NOMO-1 treated with dmso at 0.1 percent for 144 hours (cell line): ENCODE measurements around the gene DTD1.

Source experiments
- DNase-seq: peaks from one replicate; lab custom pipeline; 2025; ENCODE audit not compliant: unreplicated experiment; lab: John Stamatoyannopoulos, UW

Gene DTD1, protein sequence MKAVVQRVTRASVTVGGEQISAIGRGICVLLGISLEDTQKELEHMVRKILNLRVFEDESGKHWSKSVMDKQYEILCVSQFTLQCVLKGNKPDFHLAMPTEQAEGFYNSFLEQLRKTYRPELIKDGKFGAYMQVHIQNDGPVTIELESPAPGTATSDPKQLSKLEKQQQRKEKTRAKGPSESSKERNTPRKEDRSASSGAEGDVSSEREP

DNA sequence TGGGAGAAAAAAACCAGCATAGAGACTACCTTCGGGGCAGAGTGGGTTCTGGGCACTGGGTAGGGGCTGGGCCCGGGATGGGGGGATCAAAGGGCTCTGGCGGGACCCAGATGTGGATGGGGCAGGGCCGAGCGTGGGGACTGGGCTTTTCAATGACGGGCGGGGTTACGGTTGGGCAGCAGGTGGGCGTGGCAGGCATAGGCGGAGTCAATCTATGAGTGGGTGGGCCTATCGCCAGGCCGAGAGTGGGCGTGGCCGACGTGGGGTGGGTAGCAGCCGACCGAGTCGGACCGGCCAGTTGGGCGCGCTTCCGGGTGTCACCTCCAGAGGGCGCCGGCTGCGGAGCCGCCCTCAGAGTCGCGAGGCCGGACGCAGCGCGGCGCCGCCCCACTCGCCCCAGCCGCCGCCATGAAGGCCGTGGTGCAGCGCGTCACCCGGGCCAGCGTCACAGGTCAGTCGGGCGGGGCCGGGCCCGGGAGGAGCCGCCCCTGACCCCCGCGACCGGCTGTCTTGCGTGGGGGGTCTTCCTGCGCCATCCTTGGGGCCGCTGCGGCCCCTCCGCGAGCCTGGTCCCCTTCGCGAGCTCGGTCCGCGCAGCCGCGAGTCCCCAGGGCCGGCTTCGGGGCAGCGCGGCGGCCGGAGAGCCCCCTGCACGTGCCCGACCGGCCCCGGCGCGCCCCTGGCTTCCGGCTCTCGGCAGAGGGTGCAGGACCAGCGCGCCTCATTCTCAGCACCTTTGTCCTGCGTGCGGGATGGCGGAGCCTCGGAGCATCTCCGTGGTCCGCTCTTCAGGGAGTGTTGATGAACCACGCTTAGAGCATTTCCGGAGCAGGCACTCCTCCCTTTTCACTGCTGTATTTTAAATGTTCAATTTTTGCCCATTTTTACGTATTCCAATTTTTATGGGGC is at the start of gene DTD1:
Gene DTD1, plus strand, starts transcription at position 390 of the 909 bp plus-strand sequence. Its CDS starts 19 bp downstream, at position 409.
- peak; percentile 74 for DNase-seq

DNA sequence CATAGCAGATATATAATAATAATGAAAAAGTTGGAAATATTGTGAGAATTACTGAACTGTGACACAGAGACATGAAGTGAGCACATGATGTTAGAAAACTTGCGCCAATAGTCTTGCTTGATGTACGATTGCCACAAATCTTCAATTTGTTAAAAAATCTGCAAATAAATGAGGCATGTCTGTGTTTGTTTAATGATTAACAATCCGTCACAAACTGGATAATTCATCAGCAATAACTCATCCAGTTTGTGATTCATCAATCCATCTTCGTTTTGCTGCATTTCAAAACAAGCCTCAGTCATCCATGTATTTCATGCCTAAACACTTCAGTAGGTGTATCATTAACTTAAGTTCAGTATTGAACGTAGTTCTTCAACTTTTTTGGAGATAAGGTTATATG is 46.1 kb upstream of the DTD1 start:
- DNase-seq, result no peak

DNA sequence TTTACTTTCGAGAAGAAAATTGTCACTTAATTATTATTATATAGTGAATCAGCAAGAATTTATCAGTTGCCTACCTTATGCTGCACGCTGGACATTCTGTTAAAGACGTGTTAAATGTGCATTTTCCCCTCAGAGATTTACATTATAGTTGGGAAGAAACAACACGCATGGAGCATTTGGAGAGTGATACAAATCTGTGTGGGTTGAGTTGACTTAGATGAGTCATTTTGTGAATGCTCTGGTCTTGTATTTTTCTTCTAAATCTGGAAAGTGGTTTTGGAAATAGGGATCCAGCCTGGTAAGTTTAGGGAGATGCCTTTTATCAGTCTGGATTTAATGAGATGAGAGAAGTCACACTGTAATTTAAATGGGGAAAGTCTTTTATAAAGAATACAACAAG is 44.6 kb upstream of the DTD1 start:
- no peak for DNase-seq

DNA sequence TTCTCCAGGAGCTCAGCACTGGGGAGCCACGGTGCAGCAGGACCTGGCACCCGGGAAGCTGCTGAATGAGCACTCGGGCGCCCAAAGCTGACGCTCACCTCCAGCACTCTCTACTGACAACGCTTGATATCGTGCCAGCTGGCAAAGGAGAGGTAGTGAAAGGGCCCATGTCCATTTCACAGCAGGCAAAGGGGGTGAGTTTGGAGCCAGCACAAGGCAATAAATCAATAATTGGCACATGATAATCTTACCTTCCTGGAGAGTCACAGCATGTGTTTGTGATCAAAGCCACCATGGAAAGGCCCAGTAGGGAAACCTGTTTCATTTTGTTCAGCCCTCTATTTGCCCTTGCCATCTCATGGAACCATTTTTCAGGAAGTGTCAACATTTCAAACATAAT is 43.9 kb upstream of the DTD1 start:
- DNase-seq, result no peak

DNA sequence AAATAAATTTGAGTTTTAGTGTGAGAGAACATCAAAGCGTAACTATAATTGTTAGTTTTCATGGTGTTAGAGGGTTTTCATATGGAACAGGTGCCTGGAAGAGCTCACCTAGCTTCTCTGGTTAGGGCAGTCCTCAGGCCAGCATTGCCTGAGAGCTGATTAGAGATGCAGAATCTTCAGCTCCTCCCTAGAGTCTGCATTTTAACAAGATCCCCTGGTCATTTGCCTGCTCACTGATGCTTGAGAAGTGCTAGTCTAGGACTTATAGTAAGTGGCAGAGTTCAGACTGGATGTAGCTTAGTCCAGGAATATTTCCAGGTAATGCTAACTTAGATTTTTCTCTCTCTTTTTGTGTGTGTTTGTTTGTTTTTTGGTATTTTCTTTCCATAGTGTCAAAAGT is 42.3 kb upstream of the DTD1 start:
- DNase-seq, result no peak

DNA sequence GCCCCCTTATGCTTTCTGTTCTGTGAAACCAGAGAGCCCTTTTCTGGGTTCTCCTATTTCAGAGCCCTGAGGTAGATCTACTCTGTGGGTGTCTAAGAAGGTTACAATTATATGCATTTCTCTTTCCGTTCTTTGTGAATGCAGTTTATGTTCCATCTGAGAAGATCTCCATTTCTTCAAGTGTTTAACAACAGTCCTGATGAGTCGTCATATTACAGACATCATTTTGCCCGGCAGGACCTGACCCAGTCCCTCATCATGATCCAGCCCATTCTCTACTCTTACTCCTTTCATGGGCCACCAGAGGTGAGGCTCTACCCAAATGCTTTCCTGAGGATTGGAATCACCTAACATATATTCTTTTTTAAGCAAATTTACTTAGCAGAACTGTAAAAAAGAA is 39.4 kb upstream of the DTD1 start:
- DNase-seq, result no peak

DNA sequence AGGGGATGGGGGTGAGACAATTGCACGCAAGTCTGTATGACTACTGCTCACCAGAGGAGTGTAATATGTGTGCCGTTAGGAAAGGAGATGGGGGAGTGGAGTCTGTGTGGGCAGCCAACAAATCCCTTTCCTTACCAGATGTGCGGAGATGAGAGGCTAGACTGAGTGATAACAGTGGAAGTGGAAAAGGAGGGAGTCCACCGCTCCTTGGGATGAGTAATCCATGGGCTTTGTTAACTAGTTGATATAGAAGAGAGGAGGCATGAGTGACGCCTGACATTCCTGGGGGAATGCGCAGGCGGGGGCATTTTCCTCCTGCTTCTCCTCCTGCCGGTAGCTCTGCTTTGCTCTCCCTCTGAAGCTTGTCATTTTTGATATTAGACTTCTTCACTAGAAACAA is 34.1 kb upstream of the DTD1 start:
- DNase-seq, result no peak

DNA sequence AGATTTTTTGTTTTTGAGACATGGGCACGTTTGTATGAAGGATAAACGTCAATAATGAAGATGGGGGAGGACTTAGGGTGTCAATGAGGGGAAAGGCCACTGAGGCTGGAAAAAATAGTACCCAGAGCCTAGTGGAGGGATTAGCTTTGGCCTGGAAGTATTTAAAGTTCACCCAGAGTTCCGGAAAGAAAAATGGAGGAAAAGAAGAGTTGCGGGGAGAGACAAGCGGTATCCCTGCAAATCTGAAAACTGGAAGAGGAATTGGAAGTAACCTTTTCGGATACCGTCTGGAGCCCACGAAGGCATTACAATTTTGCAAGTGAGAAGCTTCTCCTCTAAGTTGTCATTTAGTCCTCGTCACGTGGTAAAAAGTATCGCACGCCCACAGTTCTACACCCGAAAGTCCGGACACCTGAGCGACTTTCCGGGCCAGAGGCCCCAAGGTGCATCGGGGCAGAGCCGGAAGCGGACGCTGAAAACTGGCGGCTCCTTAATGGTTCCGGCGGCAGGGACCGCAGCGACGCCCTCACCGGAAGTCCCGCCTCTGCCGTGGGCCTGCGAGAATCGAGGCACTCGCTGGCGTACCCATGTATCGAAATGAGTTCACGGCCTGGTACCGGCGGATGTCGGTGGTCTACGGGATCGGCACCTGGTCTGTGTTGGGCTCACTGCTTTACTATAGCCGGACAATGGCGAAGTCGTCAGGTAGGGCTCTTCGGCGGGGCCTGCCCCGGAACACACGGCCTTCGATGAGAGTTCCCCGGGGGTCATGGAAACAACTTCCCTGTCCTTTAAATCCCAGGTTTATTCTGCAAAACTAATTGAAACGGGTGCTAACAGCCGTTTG is 20.7 kb upstream of the DTD1 start, which contains the start of gene SMIM26:
Gene SMIM26, plus strand, starts transcription at position 541 of the 847 bp plus-strand sequence. Its CDS starts 47 bp downstream, at position 588.
- DNase-seq, result peak; percentile 84

DNA sequence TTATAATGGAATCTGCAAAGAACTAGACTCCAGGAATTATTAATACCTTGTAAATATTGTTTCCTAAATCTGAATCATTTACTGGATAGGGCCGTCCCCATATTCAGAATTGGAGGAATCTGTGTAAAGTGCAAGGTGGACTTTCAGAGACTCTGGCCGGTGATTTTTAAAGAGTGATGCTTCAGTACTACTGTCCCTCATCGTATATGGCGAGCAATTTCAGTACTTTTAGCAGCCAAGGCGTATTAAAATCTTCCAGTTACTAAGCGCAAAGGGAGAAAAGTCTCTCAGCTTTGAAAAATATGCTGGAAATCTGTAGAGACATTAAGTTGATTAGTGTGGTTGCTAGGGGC is 20.1 kb upstream of the DTD1 start:
- DNase-seq, result no peak

DNA sequence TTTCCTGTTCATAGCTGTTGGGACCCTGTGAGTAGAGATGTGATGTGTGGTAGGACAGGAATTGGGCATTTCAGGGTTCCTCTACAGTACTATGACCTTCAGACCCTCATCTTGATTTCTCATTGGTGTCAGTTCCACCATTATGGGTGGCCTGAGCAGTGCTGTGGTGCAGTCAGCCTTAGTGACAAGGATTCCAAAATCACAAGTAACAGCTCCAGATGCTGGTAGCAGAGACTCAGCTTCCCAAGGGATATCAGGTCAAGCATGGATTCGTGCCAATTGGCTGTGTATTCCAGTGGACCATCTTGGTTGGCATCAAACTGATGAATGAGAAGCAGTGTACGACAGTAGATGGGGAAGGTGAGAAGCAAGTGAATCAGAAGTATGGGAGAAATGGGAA is 16.8 kb upstream of the DTD1 start:
- no peak for DNase-seq

DNA sequence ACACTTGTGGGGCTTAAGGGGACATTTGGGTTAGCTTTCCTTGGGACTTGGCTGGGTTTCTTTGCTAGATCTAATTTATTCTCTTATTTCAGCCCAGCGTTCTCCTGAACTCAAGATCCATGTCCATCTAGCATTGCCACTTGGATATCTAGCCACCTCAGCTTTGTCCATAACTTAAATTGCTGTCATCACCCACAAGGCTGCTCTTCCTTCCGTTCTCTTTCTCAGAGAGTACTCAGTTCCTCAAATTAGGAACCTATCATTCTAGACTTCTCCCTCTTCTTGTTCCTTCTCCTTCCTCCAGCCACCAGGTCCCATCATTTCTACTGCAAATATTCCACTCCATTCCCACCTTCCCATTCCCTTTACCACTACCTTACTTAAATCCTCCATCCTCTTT is 16.3 kb upstream of the DTD1 start:
- peak; percentile 55 for DNase-seq

DNA sequence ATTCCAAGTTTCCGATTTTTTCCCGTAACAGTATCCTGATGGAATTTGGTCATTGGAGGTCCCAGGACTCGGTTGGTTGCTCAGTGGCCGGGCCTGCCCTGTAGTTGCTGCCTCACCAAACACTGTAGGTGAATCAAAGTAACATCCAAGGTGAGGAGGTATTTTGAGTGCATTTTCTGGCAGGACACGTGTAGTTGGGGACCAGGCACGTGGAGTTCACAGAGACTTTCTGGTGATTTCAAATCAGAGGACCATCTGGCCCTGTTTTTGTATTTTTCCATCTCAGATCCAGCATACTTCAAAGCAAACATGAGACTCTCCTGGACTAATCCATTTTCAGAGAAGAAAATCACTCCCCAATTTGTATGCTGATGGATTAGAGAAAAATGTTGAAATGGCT is 9.9 kb upstream of the DTD1 start:
- DNase-seq, result no peak

DNA sequence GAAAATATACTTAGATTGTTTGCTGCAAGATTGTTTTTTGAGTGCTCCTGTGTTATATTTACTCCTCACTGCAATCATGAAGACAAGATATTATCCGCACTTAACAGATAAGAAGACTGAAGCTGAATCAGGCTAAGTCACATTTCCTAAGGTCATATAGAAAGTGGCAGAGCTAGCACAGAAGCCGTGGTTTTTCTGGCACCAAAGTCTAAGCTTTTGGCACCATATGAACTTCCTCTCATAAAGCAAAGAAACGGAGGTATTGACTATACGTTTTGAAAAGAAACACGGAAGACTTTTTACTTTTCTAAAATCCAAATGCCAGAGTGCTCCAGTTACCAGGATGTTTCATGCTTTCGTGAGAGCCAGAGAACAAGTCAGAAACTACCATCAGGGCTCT is 9.3 kb upstream of the DTD1 start:
- DNase-seq, result no peak

DNA sequence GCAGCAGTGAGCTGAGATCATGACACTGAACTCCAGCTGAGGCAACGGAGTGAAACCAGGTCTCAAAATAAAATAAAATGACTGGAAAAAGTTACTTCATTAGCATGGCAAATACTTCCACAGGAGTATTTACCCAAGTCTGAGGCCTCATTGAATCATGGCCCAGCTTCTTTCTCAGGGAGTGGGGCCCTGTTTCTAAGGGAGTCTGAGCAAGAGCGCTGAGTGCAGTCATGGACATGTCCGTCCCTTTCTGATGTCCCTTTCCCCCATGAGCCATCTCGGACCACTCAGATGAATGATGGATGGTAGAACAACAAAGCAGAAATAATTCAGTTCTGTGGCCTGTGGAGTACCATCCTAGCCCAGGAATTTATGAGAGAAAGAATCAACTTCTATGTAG is 7.8 kb upstream of the DTD1 start:
- no peak for DNase-seq

DNA sequence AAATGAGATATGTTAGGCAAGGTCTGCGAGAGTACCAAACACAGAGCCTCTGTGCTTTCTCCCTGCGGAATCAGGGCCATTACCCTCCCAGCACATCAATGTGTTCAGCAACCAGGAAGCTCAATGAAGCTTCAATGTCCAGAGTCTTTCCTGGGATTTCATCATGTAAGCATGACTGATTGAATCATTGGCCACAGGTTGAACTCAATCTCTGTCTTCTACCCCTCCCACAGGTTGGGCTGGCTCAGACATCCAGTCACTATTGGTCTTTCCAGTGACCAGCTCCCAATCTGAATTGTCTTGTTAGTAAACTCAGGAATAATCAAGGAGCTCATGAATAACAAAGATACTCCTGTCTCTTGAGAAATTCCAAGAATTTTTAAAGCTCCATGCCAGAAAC is 2.7 kb upstream of the DTD1 start:
- DNase-seq, result no peak

DNA sequence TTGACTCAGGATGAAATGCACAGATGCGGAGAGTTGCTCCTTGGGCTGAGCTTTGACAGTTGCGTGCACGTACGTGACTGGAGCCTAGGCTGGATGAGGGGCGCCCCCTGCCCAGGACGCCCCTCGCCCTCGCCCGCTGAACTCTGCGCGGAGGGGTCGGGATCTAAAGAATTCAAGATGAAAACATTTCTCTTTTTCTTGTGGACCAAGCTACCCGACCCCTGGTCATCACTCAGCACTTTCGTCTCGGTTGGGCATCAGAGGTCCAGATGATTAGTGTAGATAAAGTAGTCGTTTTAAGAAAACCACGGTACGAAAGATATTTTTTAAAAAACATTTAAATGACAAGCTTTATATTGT is 700 bp downstream of the DTD1 start:
- DNase-seq, result no peak

DNA sequence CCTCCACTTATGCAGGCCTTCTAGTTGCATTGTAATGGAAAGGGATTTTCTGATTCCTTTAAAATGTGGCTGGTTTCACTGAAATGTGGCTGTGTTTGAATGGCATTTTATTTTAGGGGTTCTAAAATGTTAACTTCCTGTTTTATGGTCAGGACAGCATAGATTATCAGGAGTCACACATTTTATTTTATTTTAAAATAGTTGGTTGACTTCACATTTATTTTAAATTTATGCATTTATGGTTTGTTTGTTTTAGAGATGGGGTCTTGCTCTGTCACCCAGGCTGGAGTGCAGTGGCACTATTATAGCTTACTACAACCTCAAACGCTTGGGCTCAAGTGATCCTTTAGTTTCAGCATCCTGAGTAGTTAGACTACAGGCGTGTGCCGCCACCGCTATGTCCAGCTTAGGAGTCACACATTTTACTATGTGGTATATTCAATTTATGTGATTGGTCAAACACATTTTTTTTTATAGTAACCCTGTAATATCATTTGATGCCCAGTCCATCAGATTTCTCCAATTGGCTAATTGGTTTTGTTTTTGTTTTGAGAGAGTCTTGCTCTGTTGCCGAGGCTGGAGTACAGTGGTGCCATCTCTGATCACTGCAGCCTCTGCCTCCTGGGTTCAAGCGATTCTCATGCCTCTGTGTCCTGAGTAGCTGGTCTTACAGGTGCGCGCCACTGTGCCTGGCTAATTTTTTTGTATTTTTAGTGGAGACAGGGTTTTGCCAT is 2.3 kb downstream of the DTD1 start:
- no peak for DNase-seq

DNA sequence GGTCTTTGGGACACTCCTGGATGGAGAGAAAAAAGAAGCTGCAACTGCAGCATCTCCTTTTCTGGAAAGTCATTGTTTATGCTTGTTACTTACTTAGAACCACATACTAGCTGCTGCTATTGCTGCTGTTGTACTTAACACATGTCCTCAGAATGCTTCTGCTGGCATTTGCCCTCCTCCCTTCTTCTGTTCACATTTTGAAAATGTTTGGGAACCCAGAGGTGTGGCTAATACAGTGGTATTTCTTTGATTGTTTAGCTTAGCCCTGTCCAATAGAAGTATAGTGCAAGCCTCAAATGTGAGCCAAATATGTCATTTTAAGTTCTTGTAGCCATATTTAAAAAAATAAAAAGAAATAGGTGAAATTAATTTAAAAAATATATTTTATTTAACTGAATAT is 8.4 kb downstream of the DTD1 start:
- no peak for DNase-seq

DNA sequence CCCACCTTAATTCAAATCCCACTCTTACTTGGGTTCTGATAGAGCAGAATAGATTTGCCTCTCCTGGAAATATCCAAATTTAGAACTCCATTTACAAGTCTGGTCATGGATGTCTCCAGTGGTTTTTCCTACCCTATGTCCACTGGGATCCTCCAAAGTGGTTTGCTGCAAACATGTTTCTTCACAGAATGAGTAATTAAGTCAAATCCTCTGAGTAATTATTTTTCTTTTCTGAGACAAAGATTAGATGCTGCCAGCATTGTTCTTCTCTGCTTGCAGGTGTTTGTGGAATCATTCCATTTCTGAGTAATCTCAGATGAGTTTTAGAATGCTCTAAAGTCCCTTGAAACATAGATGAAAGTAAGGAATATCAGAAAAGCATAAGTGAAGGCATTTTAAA is 21.9 kb downstream of the DTD1 start:
- no peak for DNase-seq

DNA sequence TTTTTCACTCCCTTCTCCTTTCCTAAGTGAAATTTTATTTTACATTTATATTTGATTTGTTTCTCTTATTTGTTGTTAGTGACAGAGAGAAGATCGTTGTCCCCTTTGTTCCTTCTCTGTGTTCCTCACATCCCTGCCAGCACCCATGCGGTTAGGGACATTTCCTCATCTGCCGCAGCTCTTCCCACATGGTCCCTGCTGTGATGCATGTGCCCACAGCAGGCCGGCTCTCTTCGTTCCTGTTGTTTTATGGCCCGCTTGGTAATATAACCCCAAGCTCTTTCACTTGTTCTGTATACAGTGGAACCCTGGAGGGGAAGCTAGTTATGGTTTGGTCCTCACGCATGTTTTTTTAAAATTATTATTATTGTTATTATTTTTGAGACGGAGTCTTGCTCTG is 23.6 kb downstream of the DTD1 start:
- DNase-seq, result no peak

DNA sequence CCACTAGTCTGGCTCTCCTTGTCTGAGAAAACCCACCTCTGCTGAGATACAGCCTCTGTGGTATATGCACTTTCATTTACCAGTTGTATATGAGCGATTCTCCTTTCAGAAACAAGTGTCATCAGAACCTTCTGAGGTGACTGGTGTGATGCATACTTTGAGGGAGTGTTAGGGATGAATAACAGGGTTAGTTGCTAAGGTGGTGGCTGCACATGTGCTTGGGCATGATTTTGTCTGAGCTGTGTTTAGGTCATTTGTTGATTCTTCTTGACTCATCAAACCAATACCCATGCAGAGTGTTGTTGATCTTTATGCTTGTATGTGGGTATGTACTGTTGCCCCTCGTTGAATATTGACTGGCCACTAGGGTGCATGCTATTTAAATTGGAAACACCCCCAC is 25.7 kb downstream of the DTD1 start:
- no peak for DNase-seq
